D721Med (cell line): ENCODE data around the gene A2M.

ENCODE experiments used
- DNase-seq: peaks from one replicate; pipeline ENCODE4 v3.0.0; 2011; ENCODE audit warnings: low spot score; ENCODE audit not compliant: insufficient read length
- FAIRE-seq: peaks from 2 replicates; lab custom pipeline; 2011; peaks lifted over from hg19 to GRCh38; lab: Jason Lieb, UNC
- TF ChIP-seq, protein P1 (sequence below): IDR thresholded peaks from 2 replicates; pipeline ENCODE4 v1.5.1; 2012; ENCODE audit warnings: mild to moderate bottlenecking, control low read depth; ENCODE audit not compliant: insufficient read depth; ENCODE audit errors: missing control alignments

The A2M gene

DNA sequence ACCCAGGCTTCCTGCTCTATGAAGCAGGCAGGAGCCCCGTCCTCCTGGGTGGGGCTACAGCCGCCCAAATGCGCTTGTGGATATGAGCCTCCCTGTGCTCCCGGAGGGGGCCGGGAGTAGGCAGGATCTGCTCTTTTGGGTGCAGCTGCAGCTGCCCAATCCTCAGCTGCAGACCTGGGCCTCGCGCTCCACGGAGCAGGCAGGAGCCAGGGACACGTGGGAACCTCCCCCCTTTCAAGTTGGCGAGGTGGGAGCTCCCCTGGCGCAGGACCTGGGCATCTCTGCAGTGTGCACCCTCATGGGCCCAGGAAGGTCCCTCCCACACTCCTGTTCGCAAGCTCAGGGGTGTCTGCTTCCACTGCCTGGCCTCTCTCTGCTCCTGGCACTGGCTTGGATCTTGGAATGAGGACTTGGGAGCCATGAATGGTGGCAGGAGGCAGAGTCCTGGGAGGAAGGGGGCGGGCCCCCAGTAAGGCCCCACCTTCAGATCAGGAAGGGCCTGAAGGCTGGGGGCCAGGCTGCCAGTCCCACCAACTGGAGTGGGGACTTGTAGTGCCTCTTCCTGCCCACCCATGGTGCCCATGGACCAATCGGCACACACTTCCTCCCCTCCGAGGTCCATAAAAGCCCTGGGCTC, 65.1 kb downstream of the A2M start:
- no peak for FAIRE-seq

DNA sequence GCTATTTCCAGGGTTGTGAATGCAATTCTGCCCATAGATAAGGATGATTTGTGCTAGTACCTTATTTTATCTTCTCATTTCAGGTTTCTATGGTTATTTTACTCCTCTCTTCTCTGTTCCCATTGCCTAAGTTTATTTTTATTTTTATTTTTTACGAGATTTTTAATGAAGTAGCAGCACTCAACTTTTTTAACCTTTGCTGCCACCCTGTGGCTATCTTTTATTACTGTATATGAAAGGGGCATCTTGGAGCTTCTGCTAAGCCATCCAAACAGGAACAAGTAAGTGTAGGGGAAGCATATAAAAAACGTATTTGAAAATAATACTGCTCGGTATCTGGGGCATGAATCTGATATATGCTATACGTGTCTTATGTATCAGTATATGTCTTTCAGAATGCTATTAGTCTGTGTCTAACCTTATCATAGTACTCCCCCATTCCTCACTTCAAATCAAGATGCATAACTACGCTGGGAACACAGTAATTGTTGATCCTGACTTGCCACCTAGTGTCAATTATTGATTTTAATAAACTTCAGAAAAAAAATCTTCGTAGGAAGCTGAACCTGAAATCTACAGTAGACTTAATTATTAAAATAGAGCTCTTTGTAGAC, 66.1 kb downstream of the A2M start:
- TF ChIP-seq, protein P1, sequence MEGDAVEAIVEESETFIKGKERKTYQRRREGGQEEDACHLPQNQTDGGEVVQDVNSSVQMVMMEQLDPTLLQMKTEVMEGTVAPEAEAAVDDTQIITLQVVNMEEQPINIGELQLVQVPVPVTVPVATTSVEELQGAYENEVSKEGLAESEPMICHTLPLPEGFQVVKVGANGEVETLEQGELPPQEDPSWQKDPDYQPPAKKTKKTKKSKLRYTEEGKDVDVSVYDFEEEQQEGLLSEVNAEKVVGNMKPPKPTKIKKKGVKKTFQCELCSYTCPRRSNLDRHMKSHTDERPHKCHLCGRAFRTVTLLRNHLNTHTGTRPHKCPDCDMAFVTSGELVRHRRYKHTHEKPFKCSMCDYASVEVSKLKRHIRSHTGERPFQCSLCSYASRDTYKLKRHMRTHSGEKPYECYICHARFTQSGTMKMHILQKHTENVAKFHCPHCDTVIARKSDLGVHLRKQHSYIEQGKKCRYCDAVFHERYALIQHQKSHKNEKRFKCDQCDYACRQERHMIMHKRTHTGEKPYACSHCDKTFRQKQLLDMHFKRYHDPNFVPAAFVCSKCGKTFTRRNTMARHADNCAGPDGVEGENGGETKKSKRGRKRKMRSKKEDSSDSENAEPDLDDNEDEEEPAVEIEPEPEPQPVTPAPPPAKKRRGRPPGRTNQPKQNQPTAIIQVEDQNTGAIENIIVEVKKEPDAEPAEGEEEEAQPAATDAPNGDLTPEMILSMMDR, result peak; percentile 45
- DNase-seq (no peak), FAIRE-seq (no peak)

More for the DNA sequence above, 65.1 kb downstream of the A2M start:
- TF ChIP-seq, protein P1, result no peak
- no peak for DNase-seq

DNA sequence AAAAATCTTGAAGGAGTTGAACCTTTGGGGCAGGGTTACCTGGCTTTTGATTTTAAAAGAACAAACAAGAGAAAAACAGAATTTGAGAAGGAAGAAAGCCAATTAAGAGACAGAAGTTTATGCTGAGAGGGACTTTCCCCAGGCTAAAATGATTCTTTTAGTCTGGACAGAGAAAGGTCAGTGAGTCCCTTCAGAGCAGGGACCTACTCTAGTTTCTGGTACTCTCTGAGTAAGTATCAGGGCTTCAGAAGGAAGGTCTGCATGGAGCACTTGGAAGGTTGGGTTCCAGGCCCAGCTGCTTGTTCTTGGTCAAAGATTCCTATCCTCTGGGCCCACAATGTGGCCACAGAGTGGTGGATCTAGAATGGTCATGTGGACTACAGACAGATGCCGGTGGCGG, 66.8 kb downstream of the A2M start:
- DNase-seq (no peak), FAIRE-seq (no peak)
- TF ChIP-seq, protein P1, result no peak

GRCh38 chr12:9047105-9047504, 68.6 kb downstream of the A2M start:
- DNase-seq (no peak), FAIRE-seq (no peak)
- TF ChIP-seq, protein P1, result no peak

DNA sequence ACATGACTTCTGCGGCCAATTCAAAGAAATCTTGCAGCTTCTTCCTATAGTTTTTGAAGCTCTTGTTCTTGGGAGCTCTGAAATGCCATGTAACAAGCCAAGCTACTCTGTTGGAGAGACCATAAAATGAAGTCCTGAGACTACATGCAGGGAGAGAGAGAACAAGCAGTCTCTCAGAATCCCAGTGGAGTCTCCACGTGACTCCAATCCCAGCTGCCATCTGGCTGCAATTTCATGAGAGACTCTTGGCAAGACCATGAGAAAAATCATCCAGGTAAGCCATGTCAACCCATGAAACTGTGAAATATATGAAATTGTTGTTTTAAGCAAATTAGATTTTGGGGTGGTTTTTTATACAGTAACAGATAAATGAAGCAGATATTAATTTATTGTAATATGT, 72.0 kb downstream of the A2M start:
- TF ChIP-seq, protein P1, result no peak
- DNase-seq (no peak), FAIRE-seq (no peak)

DNA sequence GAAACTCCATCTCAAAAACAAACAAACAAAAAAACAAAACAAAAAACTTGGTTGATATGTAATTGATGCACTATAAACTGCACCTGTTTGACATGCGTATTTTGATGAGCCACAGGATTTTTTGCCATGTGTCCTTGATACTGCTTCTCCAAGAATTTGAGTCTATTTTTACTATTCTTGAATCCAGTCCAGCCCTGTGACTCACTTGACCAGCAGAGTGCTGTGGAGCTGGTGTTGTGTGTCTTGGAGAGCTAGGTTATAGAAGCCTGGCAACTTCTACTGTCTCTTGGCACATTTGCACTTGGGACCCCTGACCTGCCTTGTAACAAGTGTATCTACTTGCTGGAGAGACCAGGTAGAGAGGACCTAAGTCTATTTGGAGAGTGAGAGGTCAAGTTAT, 74.4 kb downstream of the A2M start:
- DNase-seq (no peak), FAIRE-seq (no peak)
- TF ChIP-seq, protein P1, result no peak
